Omental fat pad (tissue), 4 donors: ENCODE data around the gene GCNA. TPM values are rescaled to one million over a fixed set of nuclear protein-coding genes. Genes with fewer than 3 reads are reported as not detected.

Source experiments
- ATAC-seq: fragments of 150-250 bp; one replicate; pipeline ENCODE4 v1.9.1; 2016; ENCODE audit warnings: mild to moderate bottlenecking, moderate library complexity; ENCODE audit not compliant: low FRiP score
- DNase-seq: peaks from one replicate; pipeline ENCODE4 v3.0.0-alpha.2; 2019; ENCODE audit warnings: low spot score
- total RNA-seq, 4 donors: library from RNA; depleted of rRNA; stranded (reverse); fragments of >200 nt; gene quantifications; one replicate each; pipeline ENCODE4 v1.1.0, GENCODE V29; 2016
- TF ChIP-seq, protein P1 (sequence below), 3 donors: fragments of 450-650 bp; IDR thresholded peaks; one replicate each; pipeline ENCODE4 v1.5.1; 2016 to 2017; ENCODE audit warnings: antibody characterized with exemption in 3 of 3, mild to moderate bottlenecking in 3 of 3, moderate library complexity in 2 of 3

GCNA gene
- total RNA-seq, 4 donors from 2014 or later = 2.8 to 6.3 (median 4.2) TPM

DNA sequence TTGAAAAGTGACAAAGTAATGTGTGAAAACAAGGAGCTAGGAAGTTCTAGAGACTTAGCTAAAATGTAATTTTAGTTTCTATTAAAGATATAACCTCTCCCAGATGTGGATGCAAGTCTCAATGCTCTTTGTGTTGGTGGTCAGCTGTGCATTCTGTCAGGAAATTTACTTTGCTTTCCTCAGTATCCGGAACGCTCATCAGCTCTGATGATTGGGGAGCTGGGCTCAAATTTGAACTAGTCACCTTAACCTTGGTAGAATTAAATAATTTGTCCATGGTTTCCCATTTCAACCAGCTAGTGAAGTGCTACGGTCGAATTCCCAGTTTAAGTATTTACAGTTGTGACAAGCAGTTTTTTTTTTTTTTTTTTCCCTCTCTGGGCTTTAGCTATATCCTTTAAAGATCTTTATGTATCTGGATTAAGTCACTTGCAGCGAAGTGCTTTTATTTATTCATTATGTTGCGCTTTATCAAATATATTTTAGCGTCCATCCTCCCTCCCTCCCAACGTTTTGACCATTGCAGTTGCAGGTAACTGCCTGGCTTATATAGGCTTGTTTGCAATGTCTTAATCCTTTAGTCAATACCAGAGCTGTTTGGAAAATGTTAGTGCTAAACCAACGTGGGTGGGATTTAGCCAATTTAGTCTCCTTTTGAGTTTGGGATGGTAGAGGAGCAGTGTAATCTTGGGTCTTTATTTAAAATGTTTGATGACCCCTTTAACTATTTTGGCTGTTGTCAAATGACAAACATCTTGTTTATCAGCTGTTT, 43.3 kb upstream of the GCNA start:
- no peak for DNase-seq
- TF ChIP-seq, protein P1, sequence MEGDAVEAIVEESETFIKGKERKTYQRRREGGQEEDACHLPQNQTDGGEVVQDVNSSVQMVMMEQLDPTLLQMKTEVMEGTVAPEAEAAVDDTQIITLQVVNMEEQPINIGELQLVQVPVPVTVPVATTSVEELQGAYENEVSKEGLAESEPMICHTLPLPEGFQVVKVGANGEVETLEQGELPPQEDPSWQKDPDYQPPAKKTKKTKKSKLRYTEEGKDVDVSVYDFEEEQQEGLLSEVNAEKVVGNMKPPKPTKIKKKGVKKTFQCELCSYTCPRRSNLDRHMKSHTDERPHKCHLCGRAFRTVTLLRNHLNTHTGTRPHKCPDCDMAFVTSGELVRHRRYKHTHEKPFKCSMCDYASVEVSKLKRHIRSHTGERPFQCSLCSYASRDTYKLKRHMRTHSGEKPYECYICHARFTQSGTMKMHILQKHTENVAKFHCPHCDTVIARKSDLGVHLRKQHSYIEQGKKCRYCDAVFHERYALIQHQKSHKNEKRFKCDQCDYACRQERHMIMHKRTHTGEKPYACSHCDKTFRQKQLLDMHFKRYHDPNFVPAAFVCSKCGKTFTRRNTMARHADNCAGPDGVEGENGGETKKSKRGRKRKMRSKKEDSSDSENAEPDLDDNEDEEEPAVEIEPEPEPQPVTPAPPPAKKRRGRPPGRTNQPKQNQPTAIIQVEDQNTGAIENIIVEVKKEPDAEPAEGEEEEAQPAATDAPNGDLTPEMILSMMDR (IDR thresholded peaks at IDR 0.05) = no peak
- ATAC-seq = no peak

DNA sequence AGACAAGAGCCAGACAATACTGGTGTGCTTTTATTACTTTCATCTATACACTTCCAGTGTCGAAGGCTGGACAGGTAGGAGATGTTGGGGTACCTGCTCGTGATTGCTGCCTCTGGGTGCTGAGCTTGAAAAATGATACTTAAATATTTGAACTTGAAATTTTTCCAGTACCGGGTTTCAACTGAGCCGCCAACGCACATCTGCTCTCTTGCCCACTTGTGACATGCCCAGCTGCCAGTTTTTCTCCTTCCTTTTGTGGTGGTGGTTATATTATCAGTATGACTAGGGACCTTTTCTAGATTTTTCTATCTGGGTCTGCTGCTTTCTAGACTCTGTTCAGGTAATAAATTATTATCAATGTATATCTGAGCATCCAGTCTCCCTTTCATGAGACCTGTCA, 42.0 kb upstream of the GCNA start:
- no peak for DNase-seq
- TF ChIP-seq, protein P1 (IDR thresholded peaks at IDR 0.05) = no peak
- ATAC-seq = no peak

- no peak for ATAC-seq
- no peak for DNase-seq
- TF ChIP-seq, protein P1 (IDR thresholded peaks at IDR 0.05) = no peak
Observed at GRCh38 chrX:71537743-71538142, 40.5 kb upstream of the GCNA start.

DNA sequence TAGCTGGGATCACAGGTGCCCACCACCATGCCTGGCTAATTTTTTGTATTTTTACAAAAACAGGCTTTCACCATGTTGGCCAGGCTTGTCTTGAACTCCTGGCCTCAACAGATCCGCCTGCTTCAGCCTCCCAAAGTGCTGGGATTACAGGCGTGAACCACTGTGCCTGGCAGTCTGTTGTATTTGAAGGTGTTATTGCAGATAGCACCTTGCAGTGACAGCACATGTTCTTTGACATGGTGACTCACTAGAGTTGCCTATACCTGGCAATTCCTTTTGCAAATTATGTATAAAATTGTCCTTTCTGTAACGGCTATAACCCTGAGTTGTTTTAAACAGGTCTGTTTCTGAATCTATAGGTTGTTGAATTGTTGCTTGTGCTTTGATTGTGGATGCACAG, 37.4 kb upstream of the GCNA start:
- ATAC-seq (no peak), DNase-seq (no peak)
- TF ChIP-seq, protein P1 (IDR thresholded peaks at IDR 0.05) = no peak

DNA sequence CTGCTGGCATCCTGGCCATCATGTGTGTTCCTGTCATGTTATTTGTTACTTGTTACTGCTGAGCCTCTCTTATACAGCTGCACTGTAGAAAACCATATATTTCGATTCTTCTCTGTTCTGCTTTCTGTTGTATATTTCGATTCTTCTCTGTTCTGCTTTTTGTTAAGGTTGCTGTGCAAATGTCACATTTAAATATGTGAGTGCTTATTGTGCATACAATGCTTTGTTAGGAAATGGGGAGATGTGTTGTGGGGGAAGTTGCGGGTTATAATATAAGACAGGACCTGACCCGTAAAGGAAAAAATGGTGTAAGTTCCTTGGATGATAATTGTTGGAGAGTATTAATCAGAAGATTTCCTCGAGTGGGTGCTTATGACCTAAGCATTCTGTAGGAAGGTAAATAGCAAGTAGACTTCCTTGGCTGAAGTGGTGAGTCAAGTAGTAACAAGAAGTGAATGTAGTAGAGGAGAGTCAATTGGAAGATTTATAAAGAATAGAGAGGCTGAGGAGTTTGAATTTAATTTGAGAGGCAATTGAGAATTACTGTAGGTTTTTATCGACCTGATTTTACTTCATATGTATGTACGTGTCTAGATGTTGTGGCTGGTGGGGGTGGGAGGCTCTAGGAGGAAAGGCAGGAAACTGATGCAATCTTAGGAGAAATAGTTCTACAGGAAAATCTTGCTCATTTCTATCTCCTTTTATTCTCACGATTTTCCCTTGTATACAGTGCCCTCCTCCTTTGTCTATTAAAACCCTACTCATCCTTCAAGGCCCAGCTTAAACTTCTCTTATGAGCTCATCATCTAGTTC, 36.8 kb upstream of the GCNA start:
- peak; percentile 38 for ATAC-seq
- TF ChIP-seq, protein P1 (IDR thresholded peaks at IDR 0.05) = no peak
- no peak for DNase-seq

- TF ChIP-seq, protein P1 (IDR thresholded peaks at IDR 0.05) = no peak
- DNase-seq = no peak
- ATAC-seq = no peak
Observed at GRCh38 chrX:71542411-71542810, 35.8 kb upstream of the GCNA start.
